HG03196 (cell line): ENCODE data around the gene FN1.

ENCODE experiments used
- ATAC-seq: cut with Tn5 transposase; IDR thresholded peaks from one replicate; pipeline ENCODE4 v1.9.1; 2021; ENCODE audit not compliant: unreplicated experiment

FN1 gene

GRCh38 chr2:215435870-215436704 is at the start of gene FN1:
Gene FN1 (minus strand): TSS chr2:215436068. CDS start chr2:215435802, 266 bp downstream.
- ATAC-seq = peak; percentile 70

GRCh38 chr2:215485032-215485431 is 49.2 kb upstream of the FN1 start:
- no peak for ATAC-seq

GRCh38 chr2:215484570-215484969 is 48.7 kb upstream of the FN1 start:
- no peak for ATAC-seq

GRCh38 chr2:215483431-215483830 is 47.6 kb upstream of the FN1 start:
- no peak for ATAC-seq

GRCh38 chr2:215479536-215480240 is 43.8 kb upstream of the FN1 start:
- ATAC-seq = no peak

- no peak for ATAC-seq
These were observed 43.3 kb upstream of the FN1 start for GRCh38 chr2:215479121-215479520.

GRCh38 chr2:215476424-215476823 is 40.6 kb upstream of the FN1 start:
- no peak for ATAC-seq

GRCh38 chr2:215466097-215466909 is 30.4 kb upstream of the FN1 start:
- ATAC-seq = no peak

- ATAC-seq = no peak
These were observed 29.4 kb upstream of the FN1 start for GRCh38 chr2:215465256-215465655.

- ATAC-seq = no peak
These were observed 26.1 kb upstream of the FN1 start for GRCh38 chr2:215461836-215462532.

GRCh38 chr2:215460682-215461382 is 25.0 kb upstream of the FN1 start:
- no peak for ATAC-seq

GRCh38 chr2:215455958-215456357 is 20.1 kb upstream of the FN1 start:
- no peak for ATAC-seq

GRCh38 chr2:215454519-215455246 is 18.8 kb upstream of the FN1 start:
- ATAC-seq = no peak

GRCh38 chr2:215452725-215453124 is 16.9 kb upstream of the FN1 start:
- no peak for ATAC-seq

GRCh38 chr2:215451012-215451756 is 15.3 kb upstream of the FN1 start:
- ATAC-seq = no peak

- no peak for ATAC-seq
These were observed 14.5 kb upstream of the FN1 start for GRCh38 chr2:215450188-215451011.

GRCh38 chr2:215447673-215448081 is 11.8 kb upstream of the FN1 start:
- no peak for ATAC-seq

- no peak for ATAC-seq
These were observed 11.2 kb upstream of the FN1 start for GRCh38 chr2:215447056-215447455.
